SJSA1 (cell line): Measurements from ENCODE around the gene CLIP1. TPM values are rescaled to one million over a fixed set of nuclear protein-coding genes. Genes with fewer than 3 reads are reported as not detected.

Source experiments
- DNase-seq, 2 experiments: peaks; one replicate each; pipeline ENCODE4 v3.0.0-alpha.2; 2015 to 2020; ENCODE audit warnings: low spot score in 2 of 2, low read depth in 1 of 2
- H3K27ac ChIP-seq: fragments of 250-450 bp; sonication (Bioruptor Pico); 2 replicates; pipeline ENCODE4 v1.5.1; 2020; ENCODE audit warnings: mild to moderate bottlenecking, moderate library complexity
- H3K27me3 ChIP-seq: fragments of 250-450 bp; sonication (Bioruptor Pico); replicated peaks from 2 replicates; pipeline ENCODE4 v1.5.1; 2020; ENCODE audit warnings: mild to moderate bottlenecking, moderate library complexity
- H3K36me3 ChIP-seq: fragments of 250-450 bp; sonication (Bioruptor Pico); 2 replicates; pipeline ENCODE4 v1.5.1; 2020; ENCODE audit warnings: mild to moderate bottlenecking
- H3K4me1 ChIP-seq: fragments of 250-450 bp; sonication (Bioruptor Pico); replicated peaks from 2 replicates; pipeline ENCODE4 v1.6.1; 2021; ENCODE audit warnings: mild to moderate bottlenecking
- H3K4me3 ChIP-seq: fragments of 250-450 bp; sonication (Bioruptor Pico); 2 replicates; pipeline ENCODE4 v1.5.1; 2020; ENCODE audit warnings: mild to moderate bottlenecking
- H3K9me3 ChIP-seq: fragments of 250-450 bp; sonication (Bioruptor Pico); replicated peaks from 2 replicates; pipeline ENCODE4 v1.5.1; 2020; ENCODE audit warnings: mild to moderate bottlenecking
- total RNA-seq: library from RNA; depleted of rRNA; stranded (reverse); fragments of >200 nt; shearing (Covaris generic); gene quantifications from 2 replicates; pipeline ENCODE4 v1.2.3, GENCODE V29; 2014

Gene CLIP1
- total RNA-seq, 1 experiment from 2014 or later, result 41.3 TPM

DNA sequence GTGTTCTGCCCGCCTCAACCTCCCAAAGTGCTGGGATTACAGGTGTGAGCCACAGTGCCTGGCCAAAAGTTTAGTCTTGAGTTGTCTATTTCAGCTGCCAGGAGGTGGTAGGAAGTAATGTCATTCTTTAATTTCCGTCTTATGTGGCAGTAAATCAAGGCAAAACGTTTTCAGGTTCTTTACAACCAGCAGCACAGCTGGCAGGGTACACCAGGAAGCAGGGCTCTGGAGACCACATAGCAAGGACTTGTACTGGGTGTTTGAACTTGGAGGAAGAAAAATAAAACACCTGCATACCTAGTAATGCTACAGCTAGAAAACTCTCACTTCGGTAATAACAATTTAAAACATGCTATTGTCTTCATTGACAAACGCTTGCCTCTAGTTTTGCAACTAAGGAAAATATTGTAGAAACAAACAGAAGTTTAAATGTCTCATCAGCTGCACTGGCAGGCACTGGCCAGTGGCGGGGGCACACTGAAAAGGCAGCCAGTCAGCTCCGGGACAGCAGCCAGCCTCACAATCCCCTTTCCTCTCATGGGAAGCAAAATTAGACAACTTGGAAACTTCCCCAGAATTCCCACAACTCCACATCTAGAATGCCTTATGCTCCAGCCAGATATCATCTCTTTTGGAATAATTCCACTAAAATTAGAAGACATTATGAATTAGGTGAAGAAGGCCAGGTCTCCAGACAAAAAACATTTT, 72.2 kb downstream of the CLIP1 start:
- Histone ChIP-seq H3K4me3 (no peak overlapping the region), H3K4me1 (no peaks in the 10 kb centered on the region), H3K27ac (no peak overlapping the region), H3K27me3 (no peaks in the 10 kb centered on the region), H3K36me3 (peaks cover 70% of the 10 kb centered on the region), H3K9me3 (no peaks in the 10 kb centered on the region)
- DNase-seq, result no peak

DNA sequence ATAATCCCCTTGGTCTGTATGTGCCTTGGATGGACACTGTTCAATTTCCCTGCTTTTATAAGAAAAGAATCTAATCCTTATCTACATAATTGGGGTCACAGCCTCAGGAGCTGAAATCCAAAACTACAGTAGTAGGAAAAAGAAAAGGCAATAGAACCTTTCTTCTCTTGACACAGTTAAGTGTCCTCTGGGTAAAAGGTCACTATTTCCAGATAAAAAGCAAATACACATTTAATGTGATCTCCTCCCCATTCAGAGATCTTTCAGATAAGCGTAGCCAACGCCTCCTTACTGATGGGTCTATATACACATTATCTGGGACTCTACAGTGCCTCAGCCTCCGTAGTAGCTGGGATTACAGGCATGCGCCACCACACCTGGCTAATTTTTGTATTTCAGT, 73.4 kb downstream of the CLIP1 start:
- Histone ChIP-seq H3K27me3 (no peaks in the 10 kb centered on the region), H3K27ac (no peak overlapping the region), H3K4me1 (no peaks in the 10 kb centered on the region), H3K9me3 (no peaks in the 10 kb centered on the region), H3K36me3 (peaks cover 57% of the 10 kb centered on the region), H3K4me3 (no peak overlapping the region)
- no peak for DNase-seq

DNA sequence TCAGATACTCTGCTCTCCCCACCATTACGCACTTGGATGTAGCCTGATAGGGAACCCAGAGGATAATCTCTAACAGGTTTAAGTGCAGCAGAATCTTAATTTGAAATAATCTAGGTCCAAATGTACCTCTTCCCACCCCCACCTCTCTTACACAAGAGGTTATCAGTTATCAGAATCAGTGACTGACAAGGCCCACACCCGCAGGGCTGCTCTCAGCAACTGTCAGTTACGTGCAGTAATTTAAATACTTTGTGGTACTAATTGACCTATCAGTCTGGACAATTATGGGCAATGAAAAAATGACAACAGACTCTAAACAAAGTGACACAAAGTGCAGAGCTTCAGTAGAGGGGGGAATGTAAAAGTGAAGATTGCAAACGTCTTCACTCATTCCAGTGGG, 74.0 kb downstream of the CLIP1 start:
- no peaks in the 10 kb centered on the region for H3K27me3 ChIP-seq
- H3K36me3 ChIP-seq, result peaks cover 52% of the 10 kb centered on the region
- no peak for DNase-seq
- H3K4me3 ChIP-seq, result no peak overlapping the region
- H3K27ac ChIP-seq, result no peak overlapping the region
- no peaks in the 10 kb centered on the region for H3K9me3 ChIP-seq
- no peaks in the 10 kb centered on the region for H3K4me1 ChIP-seq

DNA sequence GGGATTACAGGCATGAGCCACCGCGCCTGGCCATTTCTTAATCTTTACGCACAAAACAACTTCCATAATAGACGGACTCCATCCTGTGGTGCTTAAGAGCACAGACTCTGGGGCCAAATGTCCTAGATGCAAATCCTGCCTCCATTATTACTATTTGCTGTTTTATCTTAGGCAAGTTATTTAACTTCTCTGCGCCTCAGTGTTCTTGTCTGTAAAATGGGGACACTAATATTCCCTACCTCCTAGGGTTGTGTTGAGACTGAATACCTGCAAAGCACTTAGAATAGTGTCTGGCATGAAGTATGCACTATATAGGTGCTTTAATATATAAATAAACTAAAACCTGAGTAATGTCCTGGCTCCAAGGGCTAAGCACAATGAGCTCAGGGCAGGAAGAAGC, 76.4 kb downstream of the CLIP1 start:
- H3K27me3 ChIP-seq, result no peaks in the 10 kb centered on the region
- DNase-seq, result no peak
- no peaks in the 10 kb centered on the region for H3K9me3 ChIP-seq
- peaks cover 41% of the 10 kb centered on the region for H3K36me3 ChIP-seq
- no peak overlapping the region for H3K27ac ChIP-seq
- H3K4me1 ChIP-seq, result no peaks in the 10 kb centered on the region
- H3K4me3 ChIP-seq, result no peak overlapping the region

DNA sequence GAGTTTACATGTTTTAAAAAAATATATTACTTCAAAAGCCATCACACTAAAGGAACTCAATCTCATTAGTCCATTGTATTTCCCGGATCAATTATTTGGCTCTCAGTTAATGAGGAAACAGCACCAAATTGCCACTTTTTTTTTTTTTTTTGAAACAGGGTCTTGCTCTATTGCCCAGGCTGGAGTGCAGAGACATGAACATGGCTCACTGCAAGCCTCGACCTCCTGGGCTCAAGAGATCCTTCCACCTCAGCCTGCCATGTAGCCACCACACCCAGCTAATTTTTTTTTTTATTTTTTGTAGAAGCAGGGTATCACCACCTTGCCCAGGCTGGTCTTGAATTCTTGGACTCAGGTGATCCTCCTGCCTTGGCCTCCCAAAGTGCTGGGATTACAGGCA, 77.4 kb downstream of the CLIP1 start:
- H3K4me3 ChIP-seq, result no peak overlapping the region
- H3K27ac ChIP-seq, result no peak overlapping the region
- H3K4me1 ChIP-seq, result no peaks in the 10 kb centered on the region
- no peaks in the 10 kb centered on the region for H3K27me3 ChIP-seq
- peaks cover 38% of the 10 kb centered on the region for H3K36me3 ChIP-seq
- no peaks in the 10 kb centered on the region for H3K9me3 ChIP-seq
- no peak for DNase-seq

DNA sequence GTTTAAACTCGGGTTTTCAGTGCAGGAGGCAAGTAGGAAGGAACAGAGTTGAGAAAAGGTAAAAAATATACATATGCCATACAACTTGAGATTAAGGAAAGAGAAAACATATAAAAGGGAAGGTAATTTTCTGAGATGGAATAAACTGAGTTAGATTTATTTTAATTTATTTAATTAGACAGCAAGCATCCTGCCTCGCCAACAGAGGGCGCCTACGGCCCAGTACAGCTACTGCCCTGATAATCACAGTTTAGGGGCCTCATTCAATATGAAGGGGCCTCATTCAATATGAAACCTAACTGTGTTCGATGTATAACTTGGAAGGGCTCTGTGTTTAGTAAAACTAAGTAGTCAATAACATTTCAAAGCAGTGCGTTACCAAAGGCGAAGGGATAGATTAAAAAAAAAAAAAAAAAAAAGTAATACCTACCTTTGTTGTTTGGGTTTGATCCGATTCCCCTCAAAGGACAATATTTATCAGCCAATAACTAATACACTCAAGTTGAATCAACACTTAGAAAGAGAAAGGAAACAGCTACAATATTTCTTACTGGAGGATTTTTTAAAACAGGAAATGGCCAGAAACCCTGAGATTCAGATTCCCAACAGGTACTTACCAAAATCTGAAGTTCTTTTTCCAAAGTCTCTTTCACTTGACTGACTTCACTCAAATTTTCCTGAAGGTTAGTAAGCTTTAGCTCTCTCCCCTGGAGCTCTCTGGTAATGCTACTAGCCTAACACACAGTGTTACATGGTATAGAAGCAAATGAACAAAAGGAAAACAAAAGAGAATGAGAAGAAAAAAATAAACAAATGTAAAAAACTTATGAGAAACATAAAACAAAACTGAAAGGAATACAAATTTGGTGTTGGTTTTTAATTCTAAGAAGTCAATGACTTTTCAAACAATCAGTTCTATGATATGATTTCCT, 86.2 kb downstream of the CLIP1 start:
- H3K27me3 ChIP-seq, result no peaks in the 10 kb centered on the region
- no peak overlapping the region for H3K27ac ChIP-seq
- H3K9me3 ChIP-seq, result no peaks in the 10 kb centered on the region
- H3K4me1 ChIP-seq, result no peaks in the 10 kb centered on the region
- peaks cover 62% of the 10 kb centered on the region for H3K36me3 ChIP-seq
- no peak for DNase-seq
- no peak overlapping the region for H3K4me3 ChIP-seq

DNA sequence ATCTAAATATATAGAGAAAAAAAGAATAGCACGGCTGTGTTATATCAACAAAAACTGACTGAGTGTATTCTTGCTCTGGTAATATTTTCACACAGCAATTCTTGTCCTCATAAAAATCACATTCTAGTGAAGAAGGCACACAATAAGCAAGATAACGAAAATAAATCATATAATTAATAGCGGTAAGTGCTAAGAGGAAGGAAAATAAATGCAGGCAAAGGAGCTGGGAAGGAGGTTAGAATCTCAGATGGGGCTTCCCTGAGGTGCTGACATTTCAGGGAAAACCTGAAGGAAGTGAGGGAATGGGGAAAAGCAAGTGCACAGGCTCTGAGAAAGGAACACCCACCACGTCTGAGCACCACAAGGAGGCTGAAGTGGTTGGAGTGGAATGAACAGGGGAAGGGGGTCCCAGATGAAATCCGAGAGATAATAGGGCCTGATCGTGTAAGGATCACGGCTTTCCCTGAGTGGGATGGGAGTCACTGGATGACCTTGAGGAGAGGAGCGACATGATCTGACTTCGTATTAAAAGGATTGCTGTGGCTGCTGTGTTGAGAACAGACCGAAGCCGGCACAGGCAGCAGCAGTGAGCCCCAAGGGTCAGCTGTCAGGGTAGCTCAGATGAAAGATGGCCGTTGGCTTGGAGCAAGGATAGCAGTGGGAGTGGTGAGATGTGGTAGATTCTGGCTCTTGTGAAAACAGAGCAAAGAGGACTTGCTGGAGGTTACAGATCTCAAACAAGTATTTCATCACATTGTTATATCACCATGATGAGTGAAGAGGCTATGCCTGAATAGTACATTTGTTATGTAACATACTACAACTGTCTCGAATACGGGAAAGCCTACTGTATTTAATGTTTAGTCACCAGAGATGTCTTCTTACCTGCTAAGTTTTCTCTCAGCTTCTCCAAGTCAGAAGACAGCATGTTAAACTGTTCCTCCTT, 89.1 kb downstream of the CLIP1 start:
- DNase-seq, result no peak
- Histone ChIP-seq H3K27ac (no peak overlapping the region), H3K9me3 (no peaks in the 10 kb centered on the region), H3K36me3 (peaks cover 62% of the 10 kb centered on the region), H3K4me1 (no peaks in the 10 kb centered on the region), H3K4me3 (no peak overlapping the region), H3K27me3 (no peaks in the 10 kb centered on the region)

DNA sequence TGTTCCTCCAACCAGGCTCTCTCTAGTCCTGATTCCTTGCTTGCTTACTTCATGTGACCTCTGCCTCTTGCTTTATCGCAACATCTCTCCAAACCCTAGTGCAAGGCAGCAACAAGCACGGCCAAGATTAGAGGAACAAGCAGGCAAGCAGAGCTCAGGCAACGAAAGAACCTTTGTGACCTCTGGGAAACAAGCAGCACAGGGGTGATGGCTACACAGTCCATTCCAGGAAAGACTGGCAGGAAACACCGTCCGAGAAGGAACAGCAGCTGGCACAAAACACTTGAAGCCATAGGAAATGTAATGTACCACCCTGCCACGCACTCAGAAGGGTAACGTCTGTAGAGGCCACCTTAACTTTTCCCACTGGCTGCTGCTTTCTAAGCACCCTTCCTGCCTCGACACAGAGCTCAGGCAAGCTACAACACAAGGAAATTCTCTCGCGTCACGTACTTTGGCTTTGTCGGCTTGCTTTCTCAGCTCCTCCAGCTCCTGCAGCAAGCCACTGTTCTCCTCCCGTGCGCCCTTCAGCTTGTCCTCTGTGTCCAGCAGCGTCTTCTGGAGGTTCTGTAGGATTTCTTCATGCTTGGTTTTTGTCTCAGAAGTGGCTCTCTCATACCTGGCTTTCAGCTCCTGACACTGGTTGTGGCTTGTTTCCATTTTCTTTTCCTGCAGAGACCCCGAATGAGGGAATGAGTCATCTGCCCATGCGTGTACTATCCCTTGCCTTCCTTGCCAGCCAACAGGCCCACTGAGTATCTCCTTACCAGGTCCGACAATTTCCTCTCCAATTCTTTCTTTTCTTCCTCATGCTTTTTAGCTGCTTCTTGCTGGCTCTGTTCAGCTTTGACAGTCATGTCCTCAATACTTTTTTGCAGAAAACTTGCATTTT, 94.7 kb downstream of the CLIP1 start:
- no peaks in the 10 kb centered on the region for H3K9me3 ChIP-seq
- H3K27me3 ChIP-seq, result no peaks in the 10 kb centered on the region
- H3K36me3 ChIP-seq, result peaks cover 64% of the 10 kb centered on the region
- no peaks in the 10 kb centered on the region; the same call in 1 of the 2 replicates for H3K4me1 ChIP-seq
- H3K27ac ChIP-seq, result no peak overlapping the region
- H3K4me3 ChIP-seq, result no peak overlapping the region
- DNase-seq, result no peak

DNA sequence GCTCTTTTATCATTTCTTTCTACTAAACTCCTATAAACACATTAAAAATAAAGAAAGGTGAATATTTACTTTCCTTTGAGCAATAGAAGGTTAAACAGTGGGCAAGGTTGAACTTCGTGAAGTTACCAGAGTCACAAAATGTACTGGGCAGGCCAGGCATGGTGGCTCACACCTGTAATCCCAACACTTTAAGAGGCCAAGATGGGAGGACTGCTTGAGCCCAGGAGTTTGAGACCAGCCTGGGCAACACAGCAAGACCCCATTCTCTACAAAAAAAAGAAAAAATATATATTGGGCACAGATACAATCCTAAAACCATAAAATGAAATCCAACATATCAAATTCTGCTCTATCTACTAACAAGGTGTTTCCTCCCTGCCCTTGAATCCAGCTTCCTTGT, 95.5 kb downstream of the CLIP1 start:
- Histone ChIP-seq H3K4me1 (no peaks in the 10 kb centered on the region; the same call in 1 of the 2 replicates), H3K27ac (no peak overlapping the region), H3K27me3 (no peaks in the 10 kb centered on the region), H3K9me3 (no peaks in the 10 kb centered on the region), H3K4me3 (no peak overlapping the region), H3K36me3 (peaks cover 66% of the 10 kb centered on the region)
- DNase-seq, result no peak

DNA sequence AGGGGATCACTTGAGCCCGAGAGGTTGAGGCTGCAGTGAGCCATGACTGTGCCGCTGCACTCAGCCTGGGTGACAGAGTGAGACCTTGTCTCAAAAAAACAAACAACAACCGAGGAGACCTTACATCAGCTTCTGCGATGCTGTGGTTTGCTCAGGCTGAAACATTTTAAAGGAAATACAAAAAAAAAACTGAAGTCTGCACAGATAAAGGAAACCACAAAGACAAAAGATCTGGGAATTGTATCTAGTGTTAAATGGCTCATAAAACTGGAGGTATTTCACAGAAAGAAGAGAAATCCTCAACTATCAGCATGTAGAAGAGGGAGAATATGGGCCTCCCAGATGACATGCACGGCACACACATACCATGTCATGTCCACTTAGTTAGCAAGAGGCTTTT, 95.9 kb downstream of the CLIP1 start:
- Histone ChIP-seq H3K27ac (no peak overlapping the region), H3K4me1 (no peaks in the 10 kb centered on the region; the same call in 1 of the 2 replicates), H3K36me3 (peaks cover 66% of the 10 kb centered on the region), H3K9me3 (no peaks in the 10 kb centered on the region), H3K27me3 (no peaks in the 10 kb centered on the region), H3K4me3 (no peak overlapping the region)
- DNase-seq, result no peak

DNA sequence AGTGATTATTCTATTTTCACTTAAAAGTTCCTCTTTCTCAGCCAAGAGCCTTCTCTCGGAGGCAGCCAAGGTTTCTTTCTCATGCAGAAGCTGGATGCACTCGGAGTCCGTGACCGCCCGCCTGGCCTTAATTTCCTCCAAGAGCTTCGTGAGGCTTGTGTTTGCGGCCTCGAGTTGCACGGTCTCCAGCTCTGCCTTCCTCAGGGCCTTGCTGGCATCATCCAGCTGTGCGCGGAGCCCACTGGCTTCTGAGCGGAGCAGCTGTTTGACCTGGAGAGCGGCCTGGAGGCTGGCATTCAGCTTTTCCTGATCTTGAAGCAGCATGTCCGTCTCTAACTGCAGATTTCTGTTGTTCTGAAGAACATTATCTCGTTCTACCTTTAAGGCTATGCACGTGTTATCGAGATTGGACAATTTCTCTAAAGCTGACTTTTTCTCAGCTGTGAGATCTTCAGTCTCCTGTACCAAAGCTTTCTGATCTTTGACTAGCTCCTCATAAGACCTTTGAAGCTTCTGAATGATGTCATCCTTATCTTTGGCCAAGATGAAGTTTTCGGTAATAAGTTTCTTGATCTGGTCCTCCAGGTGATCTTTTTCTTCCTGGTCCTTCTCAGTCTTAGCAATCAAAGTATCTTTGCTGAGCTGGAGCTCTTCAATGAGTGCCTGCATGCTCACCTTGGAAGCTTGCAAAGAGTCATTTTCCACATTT, 99.0 kb downstream of the CLIP1 start:
- Histone ChIP-seq H3K4me3 (no peak overlapping the region), H3K27me3 (no peaks in the 10 kb centered on the region), H3K9me3 (no peaks in the 10 kb centered on the region), H3K4me1 (peaks cover 15% of the 10 kb centered on the region), H3K36me3 (peaks cover 64% of the 10 kb centered on the region), H3K27ac (no peak overlapping the region)
- no peak for DNase-seq

DNA sequence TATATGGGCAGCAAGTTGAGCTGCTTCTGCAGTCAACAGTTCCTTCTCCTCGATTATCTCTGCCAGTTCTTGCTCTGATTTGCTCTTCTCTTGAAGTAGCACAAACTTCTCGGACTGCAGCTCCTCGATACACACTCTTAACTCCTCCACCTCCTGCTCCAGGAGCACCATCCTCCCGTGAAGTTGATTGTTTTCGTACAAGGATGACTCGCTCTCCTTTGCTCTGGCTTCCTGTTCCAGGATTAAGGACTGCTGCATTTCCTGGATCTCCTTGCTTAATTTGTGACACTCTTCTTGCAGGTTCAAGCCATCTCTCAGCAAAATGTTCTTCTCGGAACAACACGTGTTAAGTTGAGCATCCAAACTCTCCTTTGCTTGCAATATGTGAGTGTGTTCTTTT, 100.0 kb downstream of the CLIP1 start:
- no peaks in the 10 kb centered on the region for H3K27me3 ChIP-seq
- no peak for DNase-seq

More for the DNA sequence above, 100.0 kb downstream of the CLIP1 start:
- Histone ChIP-seq H3K9me3 (no peaks in the 10 kb centered on the region), H3K4me3 (no peak overlapping the region), H3K27ac (no peak overlapping the region), H3K4me1 (peaks cover 21% of the 10 kb centered on the region), H3K36me3 (peaks cover 64% of the 10 kb centered on the region)
